Measurements from ENCODE around the gene MAFB.

The MAFB gene

GRCh38 chr20:40720826-40721225, 31.8 kb upstream of the MAFB start:
- H3K4me3 ChIP-seq (ENCODE audit: control insufficient read depth, low read depth, low read length), result no peak overlapping the region
- no peak for DNase-seq (ENCODE audit: low read depth)
- TF ChIP-seq CTCF (conservative IDR thresholded peaks at IDR 0.05; ENCODE audit: control insufficient read depth, insufficient read depth, low read depth, low read length), result no peak

GRCh38 chr20:40720099-40720498, 31.1 kb upstream of the MAFB start:
- DNase-seq (ENCODE audit: low read depth), result no peak
- no peak overlapping the region for H3K4me3 ChIP-seq (ENCODE audit: control insufficient read depth, low read depth, low read length)
- TF ChIP-seq CTCF (conservative IDR thresholded peaks at IDR 0.05; ENCODE audit: control insufficient read depth, insufficient read depth, low read depth, low read length), result no peak

DNA sequence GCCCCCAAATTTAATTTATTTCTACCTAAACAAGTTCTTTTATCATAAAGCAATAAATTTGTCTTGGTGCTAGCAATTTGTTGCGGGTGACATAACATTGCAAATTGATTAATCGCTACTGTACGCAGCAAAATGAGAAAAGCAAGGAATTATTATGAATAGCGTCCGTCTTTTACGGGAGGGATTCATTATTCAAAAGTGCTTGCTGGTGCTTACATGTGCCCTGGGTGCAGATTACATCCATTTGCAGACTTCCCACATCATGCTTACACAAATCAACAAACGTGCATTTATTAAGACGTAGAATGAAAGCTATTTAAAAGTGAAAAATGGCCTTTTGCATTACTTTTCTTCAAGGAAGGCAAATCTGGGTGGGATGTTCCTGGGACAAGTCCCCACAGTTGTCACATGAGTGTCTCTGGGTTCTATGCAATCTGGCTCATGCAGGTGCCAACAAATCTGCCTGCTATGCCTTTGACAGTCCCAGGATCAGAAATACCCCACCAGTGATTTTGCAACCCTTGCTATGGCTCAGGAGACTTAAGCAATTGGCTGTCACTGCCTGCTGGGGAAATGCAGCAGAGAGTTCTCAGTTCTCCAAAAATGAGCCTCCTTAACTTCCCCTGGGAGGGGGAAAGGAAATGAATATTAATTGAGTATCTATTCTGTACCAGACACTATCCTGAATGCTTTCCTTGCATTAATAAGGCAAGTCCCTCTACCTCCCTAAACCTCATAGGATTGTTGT, 30.1 kb upstream of the MAFB start:
- no peak overlapping the region for H3K4me3 ChIP-seq (ENCODE audit: control insufficient read depth, low read depth, low read length)
- DNase-seq (ENCODE audit: low read depth), result no peak
- no peak for TF ChIP-seq CTCF (conservative IDR thresholded peaks at IDR 0.05; ENCODE audit: control insufficient read depth, insufficient read depth, low read depth, low read length)

- no peak for TF ChIP-seq CTCF (conservative IDR thresholded peaks at IDR 0.05; ENCODE audit: control insufficient read depth, insufficient read depth, low read depth, low read length)
- DNase-seq (ENCODE audit: low read depth), result no peak
- no peak overlapping the region for H3K4me3 ChIP-seq (ENCODE audit: control insufficient read depth, low read depth, low read length)
Measured at GRCh38 chr20:40718214-40718977, 29.4 kb upstream of the MAFB start.

DNA sequence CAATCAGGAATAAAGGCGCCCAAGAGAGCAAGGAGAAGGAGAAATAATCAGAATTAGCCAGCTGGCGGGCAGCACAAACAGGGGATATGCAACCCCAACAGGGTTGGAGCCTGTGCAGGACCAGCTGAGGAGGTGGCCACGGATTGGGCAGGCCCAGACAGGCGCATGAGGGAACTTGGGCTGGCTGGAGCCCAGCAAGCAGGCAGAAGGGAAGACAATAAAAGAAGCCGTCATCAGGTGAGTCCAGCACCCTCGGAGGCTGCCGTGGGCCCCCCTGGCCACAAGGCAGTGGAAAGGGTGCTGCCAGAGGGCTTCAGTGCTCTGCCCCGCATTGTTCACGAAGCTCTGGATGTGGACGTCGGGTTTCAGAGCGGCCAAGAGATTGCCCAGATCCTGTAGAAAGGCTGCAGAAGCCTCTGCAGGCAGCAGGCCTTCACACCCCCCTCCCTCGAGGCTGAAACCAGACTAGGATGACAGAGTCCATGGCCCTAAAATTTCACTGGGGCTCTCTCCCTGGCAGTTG, 28.4 kb upstream of the MAFB start:
- no peak for TF ChIP-seq CTCF (conservative IDR thresholded peaks at IDR 0.05; ENCODE audit: control insufficient read depth, insufficient read depth, low read depth, low read length)
- no peak for DNase-seq (ENCODE audit: low read depth)
- H3K4me3 ChIP-seq (ENCODE audit: control insufficient read depth, low read depth, low read length), result no peak overlapping the region

DNA sequence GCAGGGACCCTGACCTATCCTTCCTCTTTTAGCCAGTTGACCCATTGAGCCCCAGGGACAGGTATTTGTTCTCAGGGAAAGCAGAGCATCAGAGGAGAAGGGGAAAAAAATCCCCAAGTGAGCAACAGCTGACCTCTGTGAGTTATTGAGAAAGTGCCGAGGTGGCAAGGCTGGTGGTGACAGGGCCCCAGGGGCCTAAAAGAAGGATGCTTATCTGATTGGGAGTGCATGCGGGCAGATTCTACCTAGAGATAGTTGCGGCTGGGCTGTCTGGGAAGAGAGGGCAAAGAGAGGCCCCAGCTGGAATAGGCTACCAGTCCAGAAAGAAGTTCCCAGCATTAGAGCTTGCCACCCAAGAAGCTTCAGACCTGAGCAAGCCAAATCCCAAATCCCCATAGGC, 26.5 kb upstream of the MAFB start:
- DNase-seq (ENCODE audit: low read depth), result no peak
- H3K4me3 ChIP-seq (ENCODE audit: control insufficient read depth, low read depth, low read length), result no peak overlapping the region
- TF ChIP-seq CTCF (conservative IDR thresholded peaks at IDR 0.05; ENCODE audit: control insufficient read depth, insufficient read depth, low read depth, low read length), result no peak
